Tibial nerve (tissue), 4 donors: Measurements from ENCODE around the gene SHOX. TPM values are rescaled to one million over a fixed set of nuclear protein-coding genes. Genes with fewer than 3 reads are reported as not detected.

Experiments used
- DNase-seq, 2 donors: peaks; one replicate each; pipeline ENCODE4 v3.0.0-alpha.2; 2019; ENCODE audit warnings: low spot score in 2 of 2
- H3K27ac ChIP-seq, 4 donors: fragments of 200-600 bp; sonication (generic) in 3 of 4; one replicate each; pipeline ENCODE4 v1.5.1; 2017 to 2019; ENCODE audit warnings: mild to moderate bottlenecking in 1 of 4
- H3K27me3 ChIP-seq, 2 donors: fragments of 200-600 bp; sonication (generic) in 1 of 2; one replicate each; pipeline versions ENCODE4 v1.5.1 to v1.6.0; 2017 to 2019
- H3K36me3 ChIP-seq, 3 donors: fragments of 200-600 bp; sonication (generic); one replicate each; pipeline ENCODE4 v1.5.1; 2018 to 2019
- H3K4me1 ChIP-seq, 4 donors: fragments of 200-600 bp; sonication (generic) in 3 of 4; one replicate each; pipeline ENCODE4 v1.5.1; 2017 to 2019
- H3K4me3 ChIP-seq, 4 donors: fragments of 200-600 bp; sonication (generic) in 3 of 4; one replicate each; pipeline ENCODE4 v1.5.1; 2017 to 2019; ENCODE audit warnings: mild to moderate bottlenecking in 1 of 4, moderate library complexity in 1 of 4
- H3K9me3 ChIP-seq, 4 donors: fragments of 200-600 bp; sonication (generic) in 3 of 4; one replicate each; pipeline ENCODE4 v1.5.1; 2017 to 2019
- CTCF ChIP-seq, 5 experiments: fragments of 200-600 bp in 3 of 5; fragments of 450-650 bp in 2 of 5; sonication (generic) in 3 of 5; IDR thresholded peaks; one replicate each; pipeline ENCODE4 v1.5.1; 2016 to 2019; ENCODE audit warnings: antibody characterized with exemption in 5 of 5, mild to moderate bottlenecking in 3 of 5, moderate library complexity in 2 of 5
- EP300 ChIP-seq, 2 donors: sonication (generic); formaldehyde crosslinking; IDR thresholded peaks; one replicate each; pipeline ENCODE4 v1.6.1; 2017; ENCODE audit warnings: antibody characterized with exemption in 2 of 2, mild to moderate bottlenecking in 1 of 2
- POLR2A ChIP-seq, 2 donors: fragments of 450-650 bp; IDR thresholded peaks; one replicate each; pipeline ENCODE4 v1.6.1; 2017; ENCODE audit warnings: antibody characterized with exemption in 2 of 2, mild to moderate bottlenecking in 2 of 2, moderate library complexity in 2 of 2
- WGBS, 2 donors: methylation state at CpG; one replicate each; pipeline ENCODE4 v1.1.5; 2018; 5-methylcytosine and 5-hydroxymethylcytosine counted together
- total RNA-seq, 4 donors: library from RNA; depleted of rRNA; stranded (reverse); fragments of >200 nt; gene quantifications; one replicate each; pipeline ENCODE4 v1.1.0, GENCODE V29; 2016

The SHOX gene
- total RNA-seq, 4 donors from 2014 or later, result 0.60 to 1.8 TPM; not detected in 2

GRCh38 chrX:698206-698605, 67.6 kb downstream of the SHOX start:
- DNase-seq, result no peak
- H3K4me1 ChIP-seq, result no peaks in the 10 kb centered on the region
- no peak overlapping the region for H3K27ac ChIP-seq
- no peaks in the 10 kb centered on the region for H3K27me3 ChIP-seq
- H3K4me3 ChIP-seq, result no peak overlapping the region
- no peaks in the 10 kb centered on the region for H3K36me3 ChIP-seq
- no peak for TF ChIP-seq EP300 (IDR thresholded peaks at IDR 0.05)
- no peak for TF ChIP-seq POLR2A (IDR thresholded peaks at IDR 0.05)
- TF ChIP-seq CTCF (IDR thresholded peaks at IDR 0.05), result no peak
- peaks cover 0 to 39% (median 1%) of the 10 kb centered on the region in 4 donors for H3K9me3 ChIP-seq
- 64 to 70% methylated on average over 20 of the region's 20 CpGs for WGBS, 2 donors

GRCh38 chrX:700936-701335, 70.3 kb downstream of the SHOX start:
- Histone ChIP-seq H3K4me1 (no peaks in the 10 kb centered on the region), H3K27ac (no peak overlapping the region), H3K9me3 (peaks cover 0 to 49% (median 0%) of the 10 kb centered on the region in 4 donors), H3K27me3 (no peaks in the 10 kb centered on the region), H3K4me3 (no peak overlapping the region), H3K36me3 (no peaks in the 10 kb centered on the region)
- DNase-seq, result no peak
- 58 to 65% methylated on average over 6 of the region's 6 CpGs for WGBS, 2 donors
- TF ChIP-seq POLR2A (IDR thresholded peaks at IDR 0.05), result no peak
- no peak for TF ChIP-seq CTCF (IDR thresholded peaks at IDR 0.05)
- TF ChIP-seq EP300 (IDR thresholded peaks at IDR 0.05), result no peak

GRCh38 chrX:701673-702072, 71.1 kb downstream of the SHOX start:
- Histone ChIP-seq H3K4me3 (no peak overlapping the region), H3K36me3 (no peaks in the 10 kb centered on the region), H3K27ac (no peak overlapping the region), H3K4me1 (no peaks in the 10 kb centered on the region), H3K9me3 (peaks cover 0 to 52% (median 0%) of the 10 kb centered on the region in 4 donors), H3K27me3 (no peaks in the 10 kb centered on the region)
- TF ChIP-seq EP300 (IDR thresholded peaks at IDR 0.05), result no peak
- 89 to 90% methylated on average over 5 of the region's 5 CpGs for WGBS, 2 donors
- DNase-seq, result no peak

- TF ChIP-seq EP300 (IDR thresholded peaks at IDR 0.05), result no peak
- TF ChIP-seq CTCF (IDR thresholded peaks at IDR 0.05), result no peak
- no peak for TF ChIP-seq POLR2A (IDR thresholded peaks at IDR 0.05)
- Histone ChIP-seq H3K9me3 (peaks cover 0 to 61% (median 0%) of the 10 kb centered on the region in 4 donors), H3K36me3 (no peaks in the 10 kb centered on the region), H3K27me3 (no peaks in the 10 kb centered on the region), H3K4me3 (no peak overlapping the region), H3K4me1 (no peaks in the 10 kb centered on the region), H3K27ac (no peak overlapping the region)
- DNase-seq, result no peak
- WGBS, 2 donors, result 75 to 84% methylated on average over 2 of the region's 2 CpGs
These were observed 72.9 kb downstream of the SHOX start for GRCh38 chrX:703466-703865.

- Histone ChIP-seq H3K27ac (no peak overlapping the region), H3K9me3 (peaks cover 0 to 61% (median 0%) of the 10 kb centered on the region in 4 donors), H3K4me1 (no peaks in the 10 kb centered on the region), H3K36me3 (no peaks in the 10 kb centered on the region), H3K27me3 (no peaks in the 10 kb centered on the region), H3K4me3 (no peak overlapping the region)
- TF ChIP-seq CTCF (IDR thresholded peaks at IDR 0.05), result no peak
- no peak for TF ChIP-seq POLR2A (IDR thresholded peaks at IDR 0.05)
- TF ChIP-seq EP300 (IDR thresholded peaks at IDR 0.05), result no peak
- no peak for DNase-seq
- WGBS, 2 donors, result 60 to 62% methylated on average over 3 of the region's 3 CpGs
These were observed 73.3 kb downstream of the SHOX start for GRCh38 chrX:703866-704265.

Other genes starting within 250 kb of the SHOX start
- 10 to 100 TPM; 20.4 to 59.4 (median 32.7) TPM for gene PPP2R3B, start 243.9 kb upstream of the SHOX start, total RNA-seq